Fibroblast of the conjunctiva (primary cell): ENCODE results near the gene OR5L1.

Source experiments
- DNase-seq: peaks from one replicate; pipeline ENCODE4 v3.0.0-alpha.2; 2010; ENCODE audit warnings: low read depth

Gene OR5L1

DNA sequence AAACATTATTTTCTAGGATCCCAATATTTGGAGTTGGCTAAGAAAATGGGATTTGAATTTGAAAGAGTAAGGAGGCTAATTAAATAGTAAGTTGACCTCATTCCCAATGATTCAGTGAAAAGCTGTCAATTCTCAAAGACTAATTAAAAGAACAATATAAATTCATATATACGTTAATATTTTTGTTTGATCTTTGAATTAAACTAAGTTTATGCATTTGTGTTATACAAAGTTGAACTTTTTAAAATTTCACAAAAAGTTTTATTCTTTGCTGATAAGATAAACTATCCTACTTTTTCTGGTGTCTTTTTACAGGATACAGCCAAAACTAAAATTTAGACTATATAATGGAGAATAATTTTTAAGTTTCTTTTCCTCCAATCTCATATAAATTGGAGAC, at the start of gene OR5L1:
Gene OR5L1 (plus strand): TSS at position 301 of the 400 bp plus-strand sequence. CDS start 100 bp downstream, outside the sequence.
- no peak for DNase-seq

DNA sequence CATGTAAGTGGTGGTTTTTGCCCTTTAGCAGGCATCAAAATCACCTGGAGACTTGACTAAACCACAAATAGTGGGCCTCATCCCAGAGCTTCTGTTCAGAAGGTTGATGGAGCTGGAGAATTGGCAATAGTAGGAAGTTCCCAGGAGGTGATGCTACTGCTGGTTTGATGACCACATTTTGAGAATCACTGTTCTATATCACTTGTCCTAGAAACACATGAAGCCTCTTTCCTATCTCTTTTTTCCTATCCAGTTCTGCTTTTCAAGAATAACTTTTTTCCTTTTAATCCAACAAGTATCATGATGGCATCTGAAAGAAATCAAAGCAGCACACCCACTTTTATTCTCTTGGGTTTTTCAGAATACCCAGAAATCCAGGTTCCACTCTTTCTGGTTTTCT, 38.0 kb upstream of the OR5L1 start, which contains the start of gene OR5D13:
Gene OR5D13 (plus strand): TSS at position 301 of the 400 bp plus-strand sequence. CDS start 0 bp downstream, at position 301.
- no peak for DNase-seq

DNA sequence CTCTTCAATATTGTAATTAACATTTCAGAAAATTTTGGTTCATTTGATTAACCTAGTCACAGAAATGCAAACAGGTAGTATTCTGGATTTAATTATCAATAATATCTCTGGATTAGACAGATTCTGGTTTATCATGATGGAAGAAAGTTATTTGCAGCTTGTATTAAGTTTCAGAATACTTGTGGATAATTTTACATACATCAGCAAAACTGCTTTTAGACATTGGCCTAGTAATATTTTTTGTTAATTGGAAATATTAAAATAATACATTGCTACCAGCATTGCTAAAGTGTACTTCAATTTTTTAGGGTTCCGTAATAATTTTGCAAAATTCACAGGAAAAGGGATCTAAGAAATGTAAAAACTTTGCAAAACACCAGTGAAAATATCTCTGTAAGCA, 19.6 kb upstream of the OR5L1 start:
- no peak for DNase-seq

DNA sequence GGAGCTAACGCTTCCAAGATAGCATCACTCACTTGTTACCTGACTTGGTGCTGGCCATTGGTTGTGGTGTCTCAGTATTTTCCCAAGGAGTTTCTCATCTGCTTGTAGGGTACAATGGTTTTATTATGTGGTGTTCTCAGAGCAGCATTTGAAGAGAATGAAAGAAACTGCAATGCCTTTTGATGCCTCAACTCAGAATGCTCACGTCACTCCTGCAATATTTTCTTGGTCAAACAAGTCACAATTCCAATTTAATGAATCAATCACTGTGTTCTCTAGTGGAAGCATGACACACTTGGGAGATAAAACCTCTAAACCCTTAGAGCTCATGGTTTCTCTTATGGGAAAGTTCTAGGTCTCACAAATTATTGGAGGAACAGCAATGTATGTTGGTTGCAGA, 17.8 kb upstream of the OR5L1 start:
- DNase-seq: no peak

DNA sequence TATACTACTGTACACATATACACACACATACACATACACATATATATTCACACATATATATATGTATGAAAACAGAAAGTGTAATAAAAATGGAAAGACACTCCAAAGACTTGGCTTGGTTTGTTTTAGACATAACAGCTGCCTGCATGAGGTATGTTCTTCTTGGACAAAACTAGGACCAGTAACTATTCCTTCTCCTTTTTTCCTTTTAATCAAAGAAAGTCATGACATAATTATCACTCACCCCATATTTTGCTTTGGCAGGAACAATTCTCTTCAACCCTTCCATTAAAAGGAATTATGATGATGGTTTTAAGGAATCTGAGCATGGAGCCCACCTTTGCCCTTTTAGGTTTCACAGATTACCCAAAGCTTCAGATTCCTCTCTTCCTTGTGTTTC, 15.9 kb upstream of the OR5L1 start, which contains the start of gene OR5D14:
Gene OR5D14 (plus strand): TSS at position 301 of the 400 bp plus-strand sequence. CDS start 0 bp downstream, at position 301.
- no peak for DNase-seq

DNA sequence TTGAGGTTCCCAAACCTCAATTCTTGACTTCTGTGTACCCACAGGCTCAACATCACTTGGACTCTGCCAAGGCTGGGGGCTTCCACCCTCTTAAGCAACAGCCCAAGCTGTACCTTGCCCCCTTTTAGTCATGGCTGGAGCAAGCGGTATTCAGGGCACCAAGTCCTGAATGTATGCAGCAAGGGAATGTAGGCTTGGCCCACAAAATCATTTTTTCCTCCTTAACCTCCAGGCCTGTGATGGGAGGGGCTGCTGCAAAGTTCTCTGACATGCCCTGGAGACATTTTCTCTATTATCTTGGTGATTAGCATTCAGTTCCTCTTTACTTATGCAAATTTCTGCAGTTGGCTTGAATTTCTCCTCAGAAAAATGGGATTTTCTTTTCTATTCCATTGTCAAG, 4.9 kb upstream of the OR5L1 start:
- DNase-seq: no peak

DNA sequence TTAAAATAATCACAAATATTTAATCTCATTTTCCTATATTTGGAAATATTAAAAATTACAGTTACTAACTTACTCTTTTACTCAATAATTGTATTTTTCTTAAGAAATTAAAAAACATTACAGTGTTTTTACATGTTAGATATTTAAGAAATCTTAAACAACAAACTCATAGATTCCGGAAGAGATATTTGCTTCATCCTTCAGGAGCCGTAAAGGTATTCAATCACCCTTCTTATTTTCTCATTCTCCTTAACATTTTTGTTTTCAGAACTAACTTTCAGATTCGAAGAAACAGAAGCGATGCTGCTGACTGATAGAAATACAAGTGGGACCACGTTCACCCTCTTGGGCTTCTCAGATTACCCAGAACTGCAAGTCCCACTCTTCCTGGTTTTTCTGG, 8.2 kb downstream of the OR5L1 start, which contains the start of gene OR5D18:
Gene OR5D18 (plus strand): TSS at position 301 of the 400 bp plus-strand sequence. CDS start 0 bp downstream, at position 301.
- DNase-seq: no peak

DNA sequence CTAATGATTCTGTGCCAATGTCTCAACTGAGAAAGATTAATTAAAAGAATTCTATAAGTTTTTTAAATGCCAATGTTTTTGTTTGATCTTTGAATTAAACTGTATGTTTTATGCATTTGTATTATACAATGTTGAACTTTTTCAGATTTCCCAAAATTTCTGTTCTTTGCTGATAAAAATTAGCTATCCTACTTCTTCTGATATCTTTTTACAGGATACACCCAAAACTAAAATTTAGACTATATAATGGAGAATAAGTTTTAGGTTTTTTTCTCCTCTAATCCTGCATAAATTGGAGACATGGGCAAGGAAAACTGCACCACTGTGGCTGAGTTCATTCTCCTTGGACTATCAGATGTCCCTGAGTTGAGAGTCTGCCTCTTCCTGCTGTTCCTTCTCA, 15.8 kb downstream of the OR5L1 start, which contains the start of gene OR5L2:
Gene OR5L2 (plus strand): TSS at position 301 of the 400 bp plus-strand sequence. CDS start 0 bp downstream, at position 301.
- DNase-seq: no peak

DNA sequence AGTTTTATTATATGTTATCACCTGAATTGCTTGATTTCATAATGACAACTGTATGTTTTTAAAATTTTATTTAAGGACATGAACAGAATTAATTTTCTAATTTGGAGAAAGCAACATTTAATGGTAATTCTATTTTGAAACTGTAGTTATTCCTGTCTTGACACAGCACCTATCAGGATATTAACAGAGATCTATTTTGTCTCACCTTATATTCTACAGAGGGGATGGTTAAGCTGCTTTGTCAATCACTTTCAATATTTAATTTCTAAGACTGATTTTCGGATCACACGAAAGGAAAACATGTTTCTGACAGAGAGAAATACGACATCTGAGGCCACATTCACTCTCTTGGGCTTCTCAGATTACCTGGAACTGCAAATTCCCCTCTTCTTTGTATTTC, 27.3 kb downstream of the OR5L1 start, which contains the start of gene OR5D16:
Gene OR5D16 (plus strand): TSS at position 301 of the 400 bp plus-strand sequence. CDS start 0 bp downstream, at position 301.
- no peak for DNase-seq

DNA sequence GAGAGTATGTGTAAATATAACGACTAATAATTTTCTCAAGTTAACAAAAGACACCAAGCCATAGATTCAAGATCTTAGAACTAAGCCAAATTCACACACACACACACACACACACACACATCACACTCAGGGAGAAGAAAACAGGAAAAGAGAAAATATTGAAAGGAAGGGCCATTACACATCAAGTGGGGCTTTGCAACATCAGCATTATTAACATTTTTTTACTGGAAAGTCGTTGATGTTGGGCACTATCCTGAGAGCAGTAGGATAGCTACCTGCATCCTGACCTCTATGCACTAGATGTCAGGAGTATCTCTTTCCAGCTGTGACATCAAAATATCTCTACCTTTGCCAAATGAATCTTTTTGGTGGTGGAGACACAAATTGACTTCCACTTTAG, 36.3 kb downstream of the OR5L1 start:
- DNase-seq: no peak

DNA sequence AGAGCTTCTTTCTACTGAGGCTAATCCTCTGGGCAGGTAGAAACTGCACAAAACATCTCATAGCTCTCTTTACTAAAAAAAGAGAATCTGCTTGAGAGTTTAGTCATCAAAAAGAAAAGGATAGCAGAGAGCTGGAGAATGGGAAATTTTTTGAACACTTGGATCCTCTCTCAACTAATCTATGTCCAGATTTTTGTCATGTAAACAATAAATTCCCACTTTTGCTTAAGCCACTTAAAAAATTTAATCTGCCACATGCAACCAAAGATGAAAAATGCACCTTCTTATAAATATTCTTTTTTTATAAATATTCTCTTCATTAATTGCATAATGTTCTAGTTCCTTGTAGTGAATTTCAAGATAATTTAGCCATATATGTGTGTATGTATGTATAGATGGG, 37.9 kb downstream of the OR5L1 start:
- DNase-seq: no peak

DNA sequence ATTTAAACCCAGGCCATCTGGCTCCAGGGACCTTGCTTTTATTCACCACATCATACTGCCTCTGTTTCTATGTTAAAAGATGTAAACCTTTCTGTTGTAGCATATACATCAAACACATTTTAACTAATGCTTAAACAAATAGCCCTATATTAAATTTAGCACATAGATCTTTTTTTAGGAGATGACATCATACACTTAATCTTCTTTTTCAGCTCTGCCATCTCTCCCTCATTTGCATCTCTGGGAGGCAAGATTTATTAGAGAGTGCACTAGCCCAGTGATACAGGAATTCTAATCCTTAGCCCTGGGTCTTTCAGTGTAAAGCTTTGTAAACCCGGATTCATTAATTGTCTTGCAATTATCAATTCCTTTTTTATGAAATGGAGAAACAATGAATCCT, 41.0 kb downstream of the OR5L1 start:
- no peak for DNase-seq

DNA sequence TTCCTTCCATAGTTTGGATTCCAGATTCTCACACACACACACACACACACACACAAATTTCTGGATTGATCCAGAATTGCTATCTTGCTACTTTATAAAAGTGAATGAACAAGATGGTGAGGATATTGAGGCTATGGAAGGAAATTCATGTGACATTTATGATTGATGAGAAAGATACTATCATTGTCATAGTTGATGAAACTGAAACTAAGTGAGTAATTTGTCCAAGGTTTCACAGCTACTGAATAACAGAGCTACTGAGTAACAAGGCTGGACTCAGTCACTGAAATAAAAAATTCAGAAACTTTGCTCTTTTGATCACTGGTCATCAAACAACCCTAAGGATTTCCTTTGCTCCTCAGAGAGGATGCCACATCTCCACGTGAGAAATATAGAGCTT, 43.5 kb downstream of the OR5L1 start:
- no peak for DNase-seq
